Measurements from ENCODE around the gene OSTN. TPM values are rescaled to one million over a fixed set of nuclear protein-coding genes. Genes with fewer than 3 reads are reported as not detected.

OSTN gene
- polyA plus RNA-seq, 2 of the 4 experiments (the other 2 are of a cell fraction), result not detected

DNA sequence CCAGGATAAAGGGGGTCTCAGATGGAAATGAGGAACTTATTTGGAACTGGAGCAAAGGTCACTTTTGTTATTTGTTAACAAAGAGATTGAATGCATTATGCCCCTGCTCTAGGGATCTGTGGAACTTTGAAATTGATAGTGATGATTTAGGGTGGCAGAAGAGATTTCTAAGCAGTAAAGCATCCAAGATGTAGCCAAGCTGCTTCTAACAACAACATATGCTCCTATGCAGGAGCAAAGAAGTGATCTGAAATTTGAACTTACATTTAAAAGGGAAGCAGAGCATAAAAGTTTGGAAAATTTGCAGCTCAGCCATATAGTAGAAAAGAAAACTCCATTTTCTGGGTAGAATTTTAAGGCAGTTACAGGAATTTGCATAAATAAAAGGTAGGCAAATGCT, 99.8 kb downstream of the OSTN start:
- Histone ChIP-seq H3K4me3 (no peak overlapping the region), H3K4me2 (no peak overlapping the region), H3K4me1 (no peaks in the 10 kb centered on the region), H3K9me3 (no peaks in the 10 kb centered on the region), H3K27ac (no peak overlapping the region)
- ChIA-PET POLR2A (no interaction called here), CTCF (no interaction called here)
- DNase-seq (ENCODE audit: low read depth in 1 of 2, low spot score in 1 of 2) (no peak), FAIRE-seq (no peak), ATAC-seq (no peak)
- no peak for TF ChIP-seq CEBPB (IDR thresholded peaks at IDR 0.05)
- TF ChIP-seq KDM5A (IDR thresholded peaks at IDR 0.05), result no peak
- no peak for TF ChIP-seq ZFP36 (IDR thresholded peaks at IDR 0.05; ENCODE audit: borderline replicate concordance, partially characterized antibody)
- no peak for TF ChIP-seq NFE2L2 (conservative IDR thresholded peaks at IDR 0.05; ENCODE audit: low read length)
- TF ChIP-seq ZSCAN20 (CRISPR knock-in tag; IDR thresholded peaks at IDR 0.05), result no peak
- no peak for TF ChIP-seq RFX5 (IDR thresholded peaks at IDR 0.05)
- TF ChIP-seq EHMT2 (IDR thresholded peaks at IDR 0.05; ENCODE audit: low read depth), result no peak
- TF ChIP-seq, protein P1, sequence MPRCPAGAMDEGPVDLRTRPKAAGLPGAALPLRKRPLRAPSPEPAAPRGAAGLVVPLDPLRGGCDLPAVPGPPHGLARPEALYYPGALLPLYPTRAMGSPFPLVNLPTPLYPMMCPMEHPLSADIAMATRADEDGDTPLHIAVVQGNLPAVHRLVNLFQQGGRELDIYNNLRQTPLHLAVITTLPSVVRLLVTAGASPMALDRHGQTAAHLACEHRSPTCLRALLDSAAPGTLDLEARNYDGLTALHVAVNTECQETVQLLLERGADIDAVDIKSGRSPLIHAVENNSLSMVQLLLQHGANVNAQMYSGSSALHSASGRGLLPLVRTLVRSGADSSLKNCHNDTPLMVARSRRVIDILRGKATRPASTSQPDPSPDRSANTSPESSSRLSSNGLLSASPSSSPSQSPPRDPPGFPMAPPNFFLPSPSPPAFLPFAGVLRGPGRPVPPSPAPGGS (IDR thresholded peaks at IDR 0.05), result no peak

GRCh38 chr3:191300422-191300821, 101.4 kb downstream of the OSTN start:
- H3K4me2 ChIP-seq, result no peak overlapping the region
- WGBS (ENCODE audit: missing lambda C conversion rate), result 30% methylated on average over 1 of the region's 1 CpG
- CTCF ChIA-PET, result no interaction called here
- FAIRE-seq, result no peak
- no peak overlapping the region for H3K27ac ChIP-seq
- TF ChIP-seq CBX2 (IDR thresholded peaks at IDR 0.05; ENCODE audit: borderline replicate concordance, low read depth), result no peak
- TF ChIP-seq HEYL (CRISPR knock-in tag; IDR thresholded peaks at IDR 0.05), result no peak
- TF ChIP-seq SMC3 (IDR thresholded peaks at IDR 0.05), result no peak
- no peak for TF ChIP-seq SREBF2 (IDR thresholded peaks at IDR 0.05)
- no peak for TF ChIP-seq HDAC2 (IDR thresholded peaks at IDR 0.05)
- no peak for TF ChIP-seq HOXB13 (CRISPR knock-in tag; IDR thresholded peaks at IDR 0.05; ENCODE audit: low read depth)
- no peak for TF ChIP-seq HOXA7 (CRISPR knock-in tag; IDR thresholded peaks at IDR 0.05)
- TF ChIP-seq, protein P2, sequence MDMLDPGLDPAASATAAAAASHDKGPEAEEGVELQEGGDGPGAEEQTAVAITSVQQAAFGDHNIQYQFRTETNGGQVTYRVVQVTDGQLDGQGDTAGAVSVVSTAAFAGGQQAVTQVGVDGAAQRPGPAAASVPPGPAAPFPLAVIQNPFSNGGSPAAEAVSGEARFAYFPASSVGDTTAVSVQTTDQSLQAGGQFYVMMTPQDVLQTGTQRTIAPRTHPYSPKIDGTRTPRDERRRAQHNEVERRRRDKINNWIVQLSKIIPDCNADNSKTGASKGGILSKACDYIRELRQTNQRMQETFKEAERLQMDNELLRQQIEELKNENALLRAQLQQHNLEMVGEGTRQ (IDR thresholded peaks at IDR 0.05), result no peak
- no peak for TF ChIP-seq CHD4 (IDR thresholded peaks at IDR 0.05; ENCODE audit: borderline replicate concordance)
- TF ChIP-seq, protein P3, sequence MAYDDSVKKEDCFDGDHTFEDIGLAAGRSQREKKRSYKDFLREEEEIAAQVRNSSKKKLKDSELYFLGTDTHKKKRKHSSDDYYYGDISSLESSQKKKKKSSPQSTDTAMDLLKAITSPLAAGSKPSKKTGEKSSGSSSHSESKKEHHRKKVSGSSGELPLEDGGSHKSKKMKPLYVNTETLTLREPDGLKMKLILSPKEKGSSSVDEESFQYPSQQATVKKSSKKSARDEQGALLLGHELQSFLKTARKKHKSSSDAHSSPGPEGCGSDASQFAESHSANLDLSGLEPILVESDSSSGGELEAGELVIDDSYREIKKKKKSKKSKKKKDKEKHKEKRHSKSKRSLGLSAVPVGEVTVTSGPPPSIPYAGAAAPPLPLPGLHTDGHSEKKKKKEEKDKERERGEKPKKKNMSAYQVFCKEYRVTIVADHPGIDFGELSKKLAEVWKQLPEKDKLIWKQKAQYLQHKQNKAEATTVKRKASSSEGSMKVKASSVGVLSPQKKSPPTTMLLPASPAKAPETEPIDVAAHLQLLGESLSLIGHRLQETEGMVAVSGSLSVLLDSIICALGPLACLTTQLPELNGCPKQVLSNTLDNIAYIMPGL (CRISPR knock-in tag; IDR thresholded peaks at IDR 0.05; ENCODE audit: borderline replicate concordance), result no peak
- POLR2A ChIA-PET, result no interaction called here
- ATAC-seq, result no peak
- H3K4me1 ChIP-seq, result no peaks in the 10 kb centered on the region
- no peaks in the 10 kb centered on the region for H3K9me3 ChIP-seq
- H3K4me3 ChIP-seq, result no peak overlapping the region
- DNase-seq (ENCODE audit: low read depth in 1 of 2, low spot score in 1 of 2), result no peak

DNA sequence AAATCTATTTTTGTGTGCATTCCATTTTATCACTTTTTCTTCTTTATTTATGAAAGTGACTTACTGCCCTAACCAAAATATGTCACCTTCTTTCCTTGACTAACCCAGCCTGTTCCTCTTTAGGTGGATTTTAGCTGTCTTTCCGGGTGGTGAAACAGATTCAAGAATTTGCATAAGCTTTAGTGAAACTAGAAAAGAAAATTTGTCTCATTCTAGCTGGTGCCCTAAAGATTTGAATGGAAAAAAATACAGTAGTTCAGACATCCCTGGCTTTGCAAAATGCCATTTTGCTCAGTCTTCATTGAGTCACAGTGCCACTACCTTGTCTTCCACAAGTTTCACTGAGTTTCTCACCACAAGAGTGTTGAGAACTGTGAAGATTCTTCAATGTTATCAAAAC, 102.0 kb downstream of the OSTN start:
- DNase-seq (ENCODE audit: low read depth in 1 of 2, low spot score in 1 of 2), result no peak
- no peak for FAIRE-seq
- CTCF ChIA-PET, result no interaction called here
- no peaks in the 10 kb centered on the region for H3K4me1 ChIP-seq
- no peak overlapping the region for H3K4me3 ChIP-seq
- no peak overlapping the region for H3K4me2 ChIP-seq
- H3K9me3 ChIP-seq, result no peaks in the 10 kb centered on the region
- H3K27ac ChIP-seq, result no peak overlapping the region
- TF ChIP-seq PHF8 (IDR thresholded peaks at IDR 0.05; ENCODE audit: borderline replicate concordance, low read depth), result no peak
- no peak for TF ChIP-seq ZNF302 (CRISPR knock-in tag; IDR thresholded peaks at IDR 0.05)
- TF ChIP-seq E2F6 (IDR thresholded peaks at IDR 0.05; ENCODE audit: borderline replicate concordance, low read depth), result no peak
- no peak for TF ChIP-seq MAZ (IDR thresholded peaks at IDR 0.05; ENCODE audit: borderline replicate concordance, low read depth, low read length)
- no peak for TF ChIP-seq EHF (CRISPR knock-in tag; IDR thresholded peaks at IDR 0.05)
- TF ChIP-seq NR3C1 (IDR thresholded peaks at IDR 0.05), result no peak
- TF ChIP-seq HEYL (CRISPR knock-in tag; IDR thresholded peaks at IDR 0.05), result no peak
- TF ChIP-seq TFCP2L1 (CRISPR knock-in tag; IDR thresholded peaks at IDR 0.05), result no peak
- no peak for TF ChIP-seq BHLHE40 (IDR thresholded peaks at IDR 0.05; ENCODE audit: low read depth, low read length)
- TF ChIP-seq HOXB13 (CRISPR knock-in tag; IDR thresholded peaks at IDR 0.05; ENCODE audit: low read depth), result no peak
- TF ChIP-seq FOXS1 (CRISPR knock-in tag; IDR thresholded peaks at IDR 0.05), result no peak
- TF ChIP-seq JUNB (IDR thresholded peaks at IDR 0.05), result no peak
- TF ChIP-seq ZSCAN20 (CRISPR knock-in tag; IDR thresholded peaks at IDR 0.05), result no peak
- TF ChIP-seq, protein P2 (IDR thresholded peaks at IDR 0.05), result no peak
- TF ChIP-seq, protein P1 (IDR thresholded peaks at IDR 0.05), result no peak
- TF ChIP-seq CEBPB (IDR thresholded peaks at IDR 0.05), result no peak
- TF ChIP-seq EP300 (IDR thresholded peaks at IDR 0.05), result no peak
- no peak for TF ChIP-seq KDM5A (IDR thresholded peaks at IDR 0.05)
- TF ChIP-seq RNF2 (IDR thresholded peaks at IDR 0.05; ENCODE audit: borderline replicate concordance, low read depth), result no peak
- no peak for TF ChIP-seq RFX5 (IDR thresholded peaks at IDR 0.05)
- no peak for ATAC-seq
- POLR2A ChIA-PET, result no interaction called here
- 58% methylated on average over 1 of the region's 1 CpG for WGBS (ENCODE audit: missing lambda C conversion rate)

Measured in A549 (cell line).